Measurements from ENCODE around the gene BRME1.

GRCh38 chr19:13952931-13953531 is 47.1 kb upstream of the BRME1 start:
- TF ChIP-seq POLR2A (IDR thresholded peaks at IDR 0.05), result peak in 1 of 2 donors; percentile 22
- TF ChIP-seq, protein P1, sequence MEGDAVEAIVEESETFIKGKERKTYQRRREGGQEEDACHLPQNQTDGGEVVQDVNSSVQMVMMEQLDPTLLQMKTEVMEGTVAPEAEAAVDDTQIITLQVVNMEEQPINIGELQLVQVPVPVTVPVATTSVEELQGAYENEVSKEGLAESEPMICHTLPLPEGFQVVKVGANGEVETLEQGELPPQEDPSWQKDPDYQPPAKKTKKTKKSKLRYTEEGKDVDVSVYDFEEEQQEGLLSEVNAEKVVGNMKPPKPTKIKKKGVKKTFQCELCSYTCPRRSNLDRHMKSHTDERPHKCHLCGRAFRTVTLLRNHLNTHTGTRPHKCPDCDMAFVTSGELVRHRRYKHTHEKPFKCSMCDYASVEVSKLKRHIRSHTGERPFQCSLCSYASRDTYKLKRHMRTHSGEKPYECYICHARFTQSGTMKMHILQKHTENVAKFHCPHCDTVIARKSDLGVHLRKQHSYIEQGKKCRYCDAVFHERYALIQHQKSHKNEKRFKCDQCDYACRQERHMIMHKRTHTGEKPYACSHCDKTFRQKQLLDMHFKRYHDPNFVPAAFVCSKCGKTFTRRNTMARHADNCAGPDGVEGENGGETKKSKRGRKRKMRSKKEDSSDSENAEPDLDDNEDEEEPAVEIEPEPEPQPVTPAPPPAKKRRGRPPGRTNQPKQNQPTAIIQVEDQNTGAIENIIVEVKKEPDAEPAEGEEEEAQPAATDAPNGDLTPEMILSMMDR (IDR thresholded peaks at IDR 0.05), result peak in 2 of 6 experiments; percentile 1 to 19

All from Peyer's patch (tissue), 4 donors.